ENCODE results near the gene ARMC6.
A peak's percentile ranks its signal among the peaks of the same experiment; 100 is the strongest.

Gene ARMC6

GRCh38 chr19:19055701-19056100 is 22.3 kb downstream of the ARMC6 start:
- no peak for DNase-seq

GRCh38 chr19:19056636-19057275 is 23.4 kb downstream of the ARMC6 start:
- DNase-seq = no peak

GRCh38 chr19:19057317-19057716 is 23.9 kb downstream of the ARMC6 start:
- no peak for DNase-seq

GRCh38 chr19:19057720-19058119 is 24.3 kb downstream of the ARMC6 start:
- no peak for DNase-seq

GRCh38 chr19:19059018-19059836 is 25.8 kb downstream of the ARMC6 start:
- no peak for DNase-seq

GRCh38 chr19:19059837-19060611 is 26.6 kb downstream of the ARMC6 start:
- DNase-seq = no peak

- DNase-seq = no peak
Measured at GRCh38 chr19:19061506-19061905, 28.1 kb downstream of the ARMC6 start.

- DNase-seq = no peak
Measured at GRCh38 chr19:19062454-19063182, 29.2 kb downstream of the ARMC6 start.

- peak; percentile 97 to 100 (median 98) for DNase-seq
Measured at GRCh38 chr19:19063183-19064097, 30.0 kb downstream of the ARMC6 start, which contains the start of gene SLC25A42. Gene SLC25A42, plus strand, starts transcription at chr19:19063994. Its CDS starts 32,131 bp downstream, at chr19:19096125.

GRCh38 chr19:19064098-19064722 is 30.8 kb downstream of the ARMC6 start:
- peak in 3 of 6 experiments; percentile 85 to 95 (median 89) for DNase-seq

GRCh38 chr19:19064811-19065745 is 31.7 kb downstream of the ARMC6 start:
- peak in 2 of 6 experiments; percentile 15 to 41 for DNase-seq

- DNase-seq = no peak
Measured at GRCh38 chr19:19067276-19068072, 34.1 kb downstream of the ARMC6 start.

- DNase-seq = no peak
Measured at GRCh38 chr19:19068659-19069654, 35.6 kb downstream of the ARMC6 start.

- no peak for DNase-seq
Measured at GRCh38 chr19:19071897-19072296, 38.5 kb downstream of the ARMC6 start.

GRCh38 chr19:19074196-19074882 is 40.9 kb downstream of the ARMC6 start:
- DNase-seq = no peak

GRCh38 chr19:19075126-19075525 is 41.7 kb downstream of the ARMC6 start:
- no peak for DNase-seq

GRCh38 chr19:19076476-19076875 is 43.1 kb downstream of the ARMC6 start:
- DNase-seq = no peak
